ENCODE data around the gene ETV3L. TPM values are rescaled to one million over a fixed set of nuclear protein-coding genes. Genes with fewer than 3 reads are reported as not detected.

The ETV3L gene
- total and polyA plus RNA-seq, 4 experiments from 2014 or later: not detected

DNA sequence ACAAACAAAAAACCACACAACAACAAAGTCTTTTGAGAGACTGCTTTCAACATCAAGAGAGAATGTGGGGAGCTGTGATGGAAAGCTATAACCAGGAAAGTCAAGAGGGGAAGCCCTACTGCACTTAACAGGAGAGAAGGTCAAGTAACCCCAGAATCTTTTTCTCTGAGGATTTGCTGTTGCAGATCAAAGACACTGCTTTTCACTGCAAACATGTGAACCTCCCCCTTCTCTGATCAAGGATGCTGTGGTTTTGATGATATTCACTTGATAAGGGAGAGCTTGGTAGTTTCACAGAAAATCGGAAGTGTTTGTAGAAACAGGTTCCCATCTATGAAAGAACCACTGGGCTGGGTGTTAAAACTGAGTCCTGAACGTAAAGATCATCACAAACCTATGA is 33.8 kb upstream of the ETV3L start:
- Histone ChIP-seq H3K36me3 (ENCODE audit: insufficient read depth, low read length) (peaks cover 33% of the 10 kb centered on the region), H3K9me3 (ENCODE audit: control insufficient read depth in 1 of 2, low read length in 2 of 2) (no peaks in the 10 kb centered on the region), H3K4me1 (ENCODE audit: insufficient read depth, low read length) (peaks cover 72% of the 10 kb centered on the region), H3K4me3 (ENCODE audit: low read length in 2 of 2) (no peak overlapping the region), H3K27ac (ENCODE audit: low read depth, low read length) (peak overlapping the region; percentile 6), H3K27me3 (ENCODE audit: insufficient read depth, low read length) (no peaks in the 10 kb centered on the region)
- Mint-ChIP-seq H3K27ac (peak overlapping the region; percentile 63 to 95 (median 86)), H3K9me3 (no peaks in the 10 kb centered on the region), H3K4me3 (peak overlapping the region; percentile 47 to 98 (median 80)), H3K27me3 (no peaks in the 10 kb centered on the region), H3K36me3 (peaks cover 39 to 69% of the 10 kb centered on the region in 2 donors), H3K4me1 (peaks cover 54 to 78% (median 68%) of the 10 kb centered on the region in 4 donors)
- intact Hi-C loops (cut with micrococcal nuclease): no loop called here
- peak; percentile 60 to 78 (median 72) for DNase-seq
- ChIA-PET CTCF (ENCODE audit: partially characterized antibody) (interaction anchor here (1.3 to 2.2 kb wide), 3 partner anchors 22 to 44 kb away, joined by 6 to 8 read pairs (median 6); no protein-coding TSS in a partner anchor), POLR2A (ENCODE audit: partially characterized antibody) (interaction anchor here (1.0 to 1.8 kb wide), 2 partner anchors 23 to 38 kb away, joined by 4 to 8 read pairs; no protein-coding TSS in a partner anchor)

GRCh38 chr1:157132616-157133167 is 33.1 kb upstream of the ETV3L start:
- peaks cover 57 to 82% (median 69%) of the 10 kb centered on the region in 4 donors for H3K4me1 Mint-ChIP-seq
- POLR2A ChIA-PET (ENCODE audit: partially characterized antibody): interaction anchor here (1.0 kb wide), 1 partner anchor 37 kb away, joined by 4 read pairs; no protein-coding TSS in a partner anchor
- intact Hi-C loops (cut with micrococcal nuclease): no loop called here

DNA sequence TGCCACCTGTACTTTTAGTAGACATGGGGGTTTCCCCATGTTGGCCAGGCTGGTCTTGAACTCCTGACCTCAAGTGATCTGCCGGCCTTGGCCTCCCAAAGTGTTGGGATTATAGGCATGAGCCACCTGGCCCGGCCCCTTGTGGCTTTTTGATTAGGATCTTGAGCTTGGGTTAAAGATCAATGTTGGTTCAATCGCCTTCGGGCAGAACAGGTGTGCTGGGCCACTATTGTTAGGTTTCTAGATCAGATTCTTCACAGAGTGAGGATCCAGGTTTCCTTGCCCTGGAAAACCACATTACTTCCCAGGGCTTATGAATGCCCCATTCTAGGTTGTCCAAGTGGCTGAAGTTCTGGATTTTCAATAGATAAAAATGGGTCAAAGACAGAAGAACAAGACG is 32.5 kb upstream of the ETV3L start:
- H3K4me3 Mint-ChIP-seq: peak overlapping the region in 4 of 8 donors; percentile 31 to 96 (median 38)
- H3K9me3 Mint-ChIP-seq: no peaks in the 10 kb centered on the region
- Histone ChIP-seq H3K27ac (ENCODE audit: low read depth, low read length) (peak overlapping the region; percentile 6), H3K9me3 (ENCODE audit: control insufficient read depth in 1 of 2, low read length in 2 of 2) (no peaks in the 10 kb centered on the region), H3K27me3 (ENCODE audit: insufficient read depth, low read length) (no peaks in the 10 kb centered on the region), H3K36me3 (ENCODE audit: insufficient read depth, low read length) (peaks cover 39% of the 10 kb centered on the region), H3K4me3 (ENCODE audit: low read length in 2 of 2) (no peak overlapping the region), H3K4me1 (ENCODE audit: insufficient read depth, low read length) (peaks cover 68% of the 10 kb centered on the region)
- no peaks in the 10 kb centered on the region for H3K27me3 Mint-ChIP-seq
- ChIA-PET CTCF (ENCODE audit: partially characterized antibody) (interaction anchor here (1.5 kb wide), 1 partner anchor 42 kb away, joined by 5 read pairs; no protein-coding TSS in a partner anchor), POLR2A (ENCODE audit: partially characterized antibody) (no interaction called here)
- H3K4me1 Mint-ChIP-seq: peaks cover 54 to 77% (median 67%) of the 10 kb centered on the region in 4 donors
- peaks cover 49 to 72% of the 10 kb centered on the region in 2 donors for H3K36me3 Mint-ChIP-seq
- DNase-seq: no peak
- peak overlapping the region in 6 of 7 donors; percentile 29 to 76 (median 56) for H3K27ac Mint-ChIP-seq
- intact Hi-C loops (cut with micrococcal nuclease): no loop called here

More at GRCh38 chr1:157132616-157133167, 33.1 kb upstream of the ETV3L start:
- Mint-ChIP-seq H3K4me3 (peak overlapping the region in 6 of 8 donors; percentile 31 to 96 (median 39)), H3K27ac (peak overlapping the region in 6 of 7 donors; percentile 53 to 91 (median 76)), H3K36me3 (peaks cover 46 to 73% of the 10 kb centered on the region in 2 donors), H3K27me3 (no peaks in the 10 kb centered on the region), H3K9me3 (no peaks in the 10 kb centered on the region)
- H3K9me3 ChIP-seq (ENCODE audit: control insufficient read depth in 1 of 2, low read length in 2 of 2): no peaks in the 10 kb centered on the region
- peaks cover 72% of the 10 kb centered on the region for H3K4me1 ChIP-seq (ENCODE audit: insufficient read depth, low read length)
- peak overlapping the region; percentile 6 for H3K27ac ChIP-seq (ENCODE audit: low read depth, low read length)
- CTCF ChIA-PET (ENCODE audit: partially characterized antibody): interaction anchor here (1.5 kb wide), 1 partner anchor 22 kb away, joined by 6 read pairs; no protein-coding TSS in a partner anchor
- no peak for DNase-seq
- H3K4me3 ChIP-seq (ENCODE audit: low read length in 2 of 2): no peak overlapping the region
- H3K36me3 ChIP-seq (ENCODE audit: insufficient read depth, low read length): peaks cover 39% of the 10 kb centered on the region
- no peaks in the 10 kb centered on the region for H3K27me3 ChIP-seq (ENCODE audit: insufficient read depth, low read length)

GRCh38 chr1:157131281-157131680 is 31.7 kb upstream of the ETV3L start:
- Mint-ChIP-seq H3K4me3 (no peak overlapping the region), H3K27ac (peak overlapping the region in 4 of 7 donors; percentile 3 to 63 (median 52)), H3K4me1 (peaks cover 49 to 76% (median 60%) of the 10 kb centered on the region in 4 donors), H3K36me3 (peaks cover 52 to 77% of the 10 kb centered on the region in 2 donors), H3K27me3 (no peaks in the 10 kb centered on the region), H3K9me3 (no peaks in the 10 kb centered on the region)
- intact Hi-C loops (cut with micrococcal nuclease): no loop called here
- Histone ChIP-seq H3K4me1 (ENCODE audit: insufficient read depth, low read length) (peaks cover 60% of the 10 kb centered on the region), H3K27me3 (ENCODE audit: insufficient read depth, low read length) (no peaks in the 10 kb centered on the region), H3K36me3 (ENCODE audit: insufficient read depth, low read length) (peaks cover 44% of the 10 kb centered on the region), H3K4me3 (ENCODE audit: low read length in 2 of 2) (no peak overlapping the region), H3K27ac (ENCODE audit: low read depth, low read length) (no peak overlapping the region), H3K9me3 (ENCODE audit: control insufficient read depth in 1 of 2, low read length in 2 of 2) (no peaks in the 10 kb centered on the region)
- POLR2A ChIA-PET (ENCODE audit: partially characterized antibody): no interaction called here
- no peak for DNase-seq
- CTCF ChIA-PET (ENCODE audit: partially characterized antibody): interaction anchor here (1.5 kb wide), 1 partner anchor 41 kb away, joined by 5 read pairs; no protein-coding TSS in a partner anchor

- POLR2A ChIA-PET (ENCODE audit: partially characterized antibody): no interaction called here
- Mint-ChIP-seq H3K4me3 (peak overlapping the region in 2 of 8 donors; percentile 8 to 15), H3K27me3 (no peaks in the 10 kb centered on the region), H3K9me3 (no peaks in the 10 kb centered on the region), H3K4me1 (peaks cover 17 to 55% (median 37%) of the 10 kb centered on the region in 4 donors), H3K36me3 (peaks cover 51 to 65% of the 10 kb centered on the region in 2 donors), H3K27ac (peak overlapping the region in 1 of 7 donors; percentile 46)
- Histone ChIP-seq H3K36me3 (ENCODE audit: insufficient read depth, low read length) (peaks cover 46% of the 10 kb centered on the region), H3K9me3 (ENCODE audit: control insufficient read depth in 1 of 2, low read length in 2 of 2) (no peaks in the 10 kb centered on the region), H3K4me1 (ENCODE audit: insufficient read depth, low read length) (no peaks in the 10 kb centered on the region), H3K27me3 (ENCODE audit: insufficient read depth, low read length) (no peaks in the 10 kb centered on the region), H3K4me3 (ENCODE audit: low read length in 2 of 2) (no peak overlapping the region), H3K27ac (ENCODE audit: low read depth, low read length) (no peak overlapping the region)
- CTCF ChIA-PET (ENCODE audit: partially characterized antibody): no interaction called here
- intact Hi-C loops (cut with micrococcal nuclease): no loop called here
- no peak for DNase-seq
Observed at GRCh38 chr1:157124855-157125254, 25.2 kb upstream of the ETV3L start.

- intact Hi-C loops (cut with micrococcal nuclease): no loop called here
- Mint-ChIP-seq H3K9me3 (no peaks in the 10 kb centered on the region), H3K4me3 (no peak overlapping the region), H3K27ac (peak overlapping the region in 2 of 7 donors; percentile 26 to 62), H3K27me3 (no peaks in the 10 kb centered on the region), H3K4me1 (peaks cover 10 to 30% (median 21%) of the 10 kb centered on the region in 4 donors), H3K36me3 (peaks cover 19 to 28% of the 10 kb centered on the region in 2 donors)
- ChIA-PET POLR2A (ENCODE audit: partially characterized antibody) (no interaction called here), CTCF (ENCODE audit: partially characterized antibody) (interaction anchor here (0.7 to 1.3 kb wide), 2 partner anchors 29 to 37 kb away, joined by 3 to 5 read pairs; no protein-coding TSS in a partner anchor)
- Histone ChIP-seq H3K27ac (ENCODE audit: low read depth, low read length) (no peak overlapping the region), H3K9me3 (ENCODE audit: control insufficient read depth in 1 of 2, low read length in 2 of 2) (no peaks in the 10 kb centered on the region), H3K36me3 (ENCODE audit: insufficient read depth, low read length) (peaks cover 19% of the 10 kb centered on the region), H3K4me1 (ENCODE audit: insufficient read depth, low read length) (peaks cover 5% of the 10 kb centered on the region), H3K4me3 (ENCODE audit: low read length in 2 of 2) (no peak overlapping the region), H3K27me3 (ENCODE audit: insufficient read depth, low read length) (no peaks in the 10 kb centered on the region)
- no peak for DNase-seq
Observed at GRCh38 chr1:157119448-157119847, 19.8 kb upstream of the ETV3L start.

GRCh38 chr1:157119008-157119407 is 19.4 kb upstream of the ETV3L start:
- Histone ChIP-seq H3K36me3 (ENCODE audit: insufficient read depth, low read length) (peaks cover 18% of the 10 kb centered on the region), H3K27ac (ENCODE audit: low read depth, low read length) (no peak overlapping the region), H3K9me3 (ENCODE audit: control insufficient read depth in 1 of 2, low read length in 2 of 2) (no peaks in the 10 kb centered on the region), H3K4me3 (ENCODE audit: low read length in 2 of 2) (no peak overlapping the region), H3K4me1 (ENCODE audit: insufficient read depth, low read length) (peaks cover 5% of the 10 kb centered on the region), H3K27me3 (ENCODE audit: insufficient read depth, low read length) (no peaks in the 10 kb centered on the region)
- peak overlapping the region in 1 of 7 donors; percentile 47 for H3K27ac Mint-ChIP-seq
- H3K4me1 Mint-ChIP-seq: peaks cover 8 to 26% (median 17%) of the 10 kb centered on the region in 4 donors
- no peak overlapping the region for H3K4me3 Mint-ChIP-seq
- DNase-seq: no peak
- CTCF ChIA-PET (ENCODE audit: partially characterized antibody): interaction anchor here (0.7 to 1.3 kb wide), 2 partner anchors 29 to 38 kb away, joined by 3 to 5 read pairs; no protein-coding TSS in a partner anchor
- POLR2A ChIA-PET (ENCODE audit: partially characterized antibody): no interaction called here
- H3K36me3 Mint-ChIP-seq: peaks cover 14 to 23% of the 10 kb centered on the region in 2 donors
- no peaks in the 10 kb centered on the region for H3K27me3 Mint-ChIP-seq
- intact Hi-C loops (cut with micrococcal nuclease): no loop called here
- no peaks in the 10 kb centered on the region for H3K9me3 Mint-ChIP-seq
